SH-SY5Y (cell line): ENCODE results near the gene FXYD3.

ENCODE experiments used
- GATA2 ChIP-seq: IDR thresholded peaks from 2 replicates; pipeline ENCODE4 v1.6.1; 2011; ENCODE audit warnings: mild to moderate bottlenecking, low read depth, low read length
- GATA3 ChIP-seq: IDR thresholded peaks from 2 replicates; pipeline ENCODE4 v1.6.1; 2011; ENCODE audit warnings: low read depth, mild to moderate bottlenecking, low read length, moderate library complexity

GRCh38 chr19:35150445-35150844 lies 34.8 kb downstream of the FXYD3 start:
- TF ChIP-seq GATA3: no peak
- no peak for TF ChIP-seq GATA2
